AG09309 (cell line): ENCODE results near the gene C2CD3.
"Not testable (repeated sequence)": the region's sequence is repeated elsewhere in the genome, so short reads cannot be mapped to it uniquely, and the experiment has no call there.

Source experiments
- DNase-seq: peaks from one replicate; pipeline ENCODE4 v3.0.0-alpha.2; 2010; ENCODE audit warnings: low read depth
- H3K4me3 ChIP-seq: 2 replicates; pipeline ENCODE4 v1.5.1; 2011; ENCODE audit warnings: mild to moderate bottlenecking, low read depth, low read length, moderate library complexity; ENCODE audit not compliant: control insufficient read depth
- TF ChIP-seq, protein P1 (sequence below): IDR thresholded peaks from 2 replicates; pipeline ENCODE4 v1.5.1; 2011; ENCODE audit warnings: mild to moderate bottlenecking, low read depth, low read length, inconsistent platforms; ENCODE audit not compliant: insufficient read depth, control insufficient read depth; ENCODE audit errors: missing control alignments

Gene C2CD3

DNA sequence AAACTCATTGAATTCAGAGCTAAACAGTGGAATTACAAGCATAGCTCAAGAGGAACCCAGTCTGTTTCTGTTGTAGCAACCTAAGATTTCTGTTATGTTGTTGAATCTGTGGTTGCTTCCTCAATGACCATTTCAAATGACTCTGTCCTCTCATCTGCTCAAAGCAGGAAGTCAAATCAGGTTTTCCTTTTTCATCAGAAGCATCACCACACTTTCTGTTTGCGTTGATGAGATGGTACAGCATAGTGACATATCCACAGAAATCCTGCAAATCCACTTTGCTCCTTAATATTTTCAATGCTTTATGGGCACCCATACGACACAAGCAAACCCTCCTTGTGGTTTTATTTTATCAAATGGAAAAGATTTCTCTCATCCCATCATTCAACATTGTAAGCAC is 175.6 kb downstream of the C2CD3 start:
- H3K4me3 ChIP-seq: no peak overlapping the region
- no peak for DNase-seq
- TF ChIP-seq, protein P1, sequence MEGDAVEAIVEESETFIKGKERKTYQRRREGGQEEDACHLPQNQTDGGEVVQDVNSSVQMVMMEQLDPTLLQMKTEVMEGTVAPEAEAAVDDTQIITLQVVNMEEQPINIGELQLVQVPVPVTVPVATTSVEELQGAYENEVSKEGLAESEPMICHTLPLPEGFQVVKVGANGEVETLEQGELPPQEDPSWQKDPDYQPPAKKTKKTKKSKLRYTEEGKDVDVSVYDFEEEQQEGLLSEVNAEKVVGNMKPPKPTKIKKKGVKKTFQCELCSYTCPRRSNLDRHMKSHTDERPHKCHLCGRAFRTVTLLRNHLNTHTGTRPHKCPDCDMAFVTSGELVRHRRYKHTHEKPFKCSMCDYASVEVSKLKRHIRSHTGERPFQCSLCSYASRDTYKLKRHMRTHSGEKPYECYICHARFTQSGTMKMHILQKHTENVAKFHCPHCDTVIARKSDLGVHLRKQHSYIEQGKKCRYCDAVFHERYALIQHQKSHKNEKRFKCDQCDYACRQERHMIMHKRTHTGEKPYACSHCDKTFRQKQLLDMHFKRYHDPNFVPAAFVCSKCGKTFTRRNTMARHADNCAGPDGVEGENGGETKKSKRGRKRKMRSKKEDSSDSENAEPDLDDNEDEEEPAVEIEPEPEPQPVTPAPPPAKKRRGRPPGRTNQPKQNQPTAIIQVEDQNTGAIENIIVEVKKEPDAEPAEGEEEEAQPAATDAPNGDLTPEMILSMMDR: no peak

DNA sequence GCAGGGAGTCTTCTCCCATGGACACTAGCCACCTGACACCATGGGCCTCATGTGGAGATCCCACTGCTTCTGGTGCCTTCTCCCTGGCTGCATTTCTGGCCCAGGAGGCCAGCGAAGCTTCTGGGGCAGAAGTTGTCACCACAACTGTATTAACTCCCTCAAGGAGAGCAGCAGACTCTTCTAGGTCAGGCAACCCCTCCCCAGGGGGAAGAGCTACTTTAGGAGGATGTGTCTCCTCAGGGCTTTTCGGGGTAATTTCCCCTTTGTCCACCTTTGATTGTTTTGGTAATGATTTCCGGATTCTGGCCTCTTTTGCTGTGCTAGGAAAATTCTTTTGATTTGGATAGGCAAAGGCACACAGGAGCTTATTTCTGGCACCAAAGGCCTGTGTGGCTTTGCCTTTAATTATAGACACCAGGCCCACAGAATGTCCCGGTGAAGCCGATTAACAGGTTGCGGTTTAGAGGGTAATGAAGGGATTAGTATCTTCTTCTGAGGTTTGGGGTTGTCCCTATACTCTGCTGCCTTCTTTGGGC is 179.3 kb downstream of the C2CD3 start:
- TF ChIP-seq, protein P1: no peak
- H3K4me3 ChIP-seq: no peak overlapping the region
- DNase-seq: no peak

- DNase-seq: no peak
- H3K4me3 ChIP-seq: no peak overlapping the region
- TF ChIP-seq, protein P1: no peak
These were observed 180.1 kb downstream of the C2CD3 start for GRCh38 chr11:73990730-73991129.

DNA sequence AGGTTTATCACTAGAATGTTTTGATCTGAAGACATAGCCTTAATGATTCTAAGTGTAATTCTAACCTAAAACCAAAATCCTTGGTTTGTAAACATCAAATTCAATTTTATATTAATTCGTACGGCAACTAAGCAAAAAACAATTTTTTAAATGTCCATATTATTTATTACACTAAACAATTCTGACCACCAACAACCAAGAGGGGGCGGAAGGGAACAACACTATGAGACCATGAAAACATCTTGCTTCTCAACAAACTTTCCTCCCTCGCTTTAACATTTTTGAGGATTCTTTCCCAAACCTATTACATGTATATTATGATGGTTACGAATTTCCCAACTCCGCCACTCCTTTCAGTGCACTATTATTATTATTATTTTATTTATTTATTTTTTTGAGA is 181.6 kb downstream of the C2CD3 start:
- no peak for DNase-seq
- TF ChIP-seq, protein P1: peak; percentile 42
- no peak overlapping the region for H3K4me3 ChIP-seq

DNA sequence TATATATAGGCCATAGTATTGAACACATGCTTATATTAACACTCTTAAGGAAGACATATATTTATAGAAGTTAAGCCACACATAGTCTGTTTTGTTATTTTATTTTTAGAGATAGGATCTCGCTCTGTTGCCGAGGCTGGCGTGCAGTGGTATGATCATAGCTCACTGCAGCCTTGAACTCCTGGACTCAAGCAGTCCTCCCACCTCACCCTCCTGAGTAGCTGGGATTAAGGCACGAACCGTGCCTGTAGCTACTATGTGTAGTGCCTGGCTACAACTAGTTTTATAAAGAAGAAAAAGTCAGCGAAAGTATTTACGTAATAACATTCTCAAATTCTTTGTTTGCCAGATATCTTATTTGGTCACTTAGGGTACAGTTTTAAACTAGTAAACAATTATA is 182.6 kb downstream of the C2CD3 start:
- TF ChIP-seq, protein P1: no peak
- no peak overlapping the region for H3K4me3 ChIP-seq
- DNase-seq: no peak

DNA sequence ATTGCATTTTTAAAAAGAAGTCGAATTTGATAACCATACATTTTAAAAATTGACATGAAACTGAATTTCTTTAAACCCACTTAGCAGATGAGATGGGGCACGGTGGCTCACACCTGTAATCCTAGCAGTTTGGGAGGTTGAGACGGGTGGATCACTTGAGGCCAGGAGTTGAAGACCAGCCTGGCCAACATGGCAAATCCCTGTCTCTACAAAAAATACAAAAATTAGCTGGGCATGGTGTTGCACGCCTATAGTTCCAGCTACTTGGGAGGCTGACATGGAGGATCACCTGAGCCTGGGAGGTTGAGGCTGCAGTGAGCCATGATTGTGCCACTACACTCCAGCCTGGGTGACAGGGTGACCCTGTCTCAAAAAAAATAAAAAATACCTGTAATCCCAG is 185.1 kb downstream of the C2CD3 start:
- not testable (repeated sequence) for DNase-seq, H3K4me3 ChIP-seq

GRCh38 chr11:73983741-73984538 is 186.9 kb downstream of the C2CD3 start:
- peak overlapping the region; percentile 65 for H3K4me3 ChIP-seq
- TF ChIP-seq, protein P1: no peak
- no peak for DNase-seq
